ENCODE measurements around the gene CYP2A13. TPM values are rescaled to one million over a fixed set of nuclear protein-coding genes. Genes with fewer than 3 reads are reported as not detected.

CYP2A13 gene
- not detected in 2 replicates for total RNA-seq

GRCh38 chr19:41088151-41088550, at the start of gene CYP2A13:
TSS of gene CYP2A13 (plus strand) at chr19:41088451. CDS start at chr19:41088472, 21 bp downstream.

GRCh38 chr19:41114132-41114531, 25.9 kb downstream of the CYP2A13 start, which contains the start of gene CYP2F1:
TSS of gene CYP2F1 (plus strand) at chr19:41114432. CDS start at chr19:41116189, 1,757 bp downstream.

Other genes starting within 250 kb of the CYP2A13 start
- not detected in 2 replicates for gene CYP2A6, start 238.0 kb upstream of the CYP2A13 start, total RNA-seq
- not detected in 2 replicates for gene CYP2A7, start 206.2 kb upstream of the CYP2A13 start, total RNA-seq
- gene CYP2B6, start 97.2 kb upstream of the CYP2A13 start, total RNA-seq: not detected in 2 replicates
- not detected in 2 replicates for gene CYP2F1, start 26.0 kb downstream of the CYP2A13 start, total RNA-seq
- 1.2 and 2.0 TPM in 2 replicates for gene CYP2S1, start 104.8 kb downstream of the CYP2A13 start, total RNA-seq
- gene AXL, start 130.8 kb downstream of the CYP2A13 start, total RNA-seq: 220 and 319 TPM in 2 replicates
- gene HNRNPUL1, start 175.9 kb downstream of the CYP2A13 start, total RNA-seq: 160 and 163 TPM in 2 replicates
- gene CCDC97, start 221.7 kb downstream of the CYP2A13 start, total RNA-seq: 13.4 and 15.4 TPM in 2 replicates